C4-2B (cell line): ENCODE measurements around the gene UBE2I.

Experiments used
- CTCF ChIP-seq: fragments of 450-650 bp; conservative IDR thresholded peaks from 2 replicates; pipeline ENCODE4 v1.5.1; 2017; ENCODE audit warnings: mild to moderate bottlenecking
- ZFX ChIP-seq: fragments of 450-650 bp; IDR thresholded peaks from 2 replicates; pipeline ENCODE4 v1.6.1; 2017

DNA sequence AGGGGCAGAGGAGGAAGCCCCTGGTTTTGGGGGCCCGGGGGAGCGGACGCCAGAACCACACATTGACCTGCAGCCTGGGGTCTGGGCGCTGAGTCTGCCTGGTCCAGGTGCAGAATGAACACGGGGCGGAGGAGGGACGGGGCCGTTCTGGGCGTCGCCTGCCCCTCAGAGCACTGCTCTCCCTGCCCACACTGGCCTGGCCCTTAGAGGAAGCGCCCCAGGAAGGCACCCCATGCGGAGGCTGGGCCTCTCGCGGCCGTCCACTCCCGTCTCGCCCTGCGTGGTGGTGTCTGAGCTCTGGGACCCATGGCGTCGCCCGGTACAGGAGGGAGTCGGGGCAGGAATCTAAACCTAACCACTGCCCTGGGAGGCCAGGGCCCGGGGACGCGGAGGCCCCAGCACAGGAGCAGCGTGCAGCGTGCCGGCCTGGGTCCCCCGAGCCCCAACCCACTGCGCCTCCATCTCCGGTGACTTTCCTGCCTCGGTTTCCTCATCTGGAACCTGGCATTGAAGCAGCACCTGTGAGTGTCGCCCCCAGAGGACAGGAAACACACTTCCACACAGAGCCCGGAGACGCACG lies 49.2 kb upstream of the UBE2I start:
- no peak for TF ChIP-seq CTCF
- no peak for TF ChIP-seq ZFX
